GM06990 (cell line): ENCODE results near the gene CAMK4.

Experiments
- DNase-seq: peaks from one replicate; pipeline ENCODE4 v3.0.0-alpha.2; 2011; ENCODE audit not compliant: insufficient read length; ENCODE audit errors: extremely low read depth
- H3K27me3 ChIP-seq: replicated peaks from 2 replicates; pipeline ENCODE4 v1.6.0; 2011; ENCODE audit warnings: low read length; ENCODE audit not compliant: control insufficient read depth, insufficient read depth
- H3K36me3 ChIP-seq: 2 replicates; pipeline ENCODE4 v1.5.1; 2011; ENCODE audit warnings: low read length; ENCODE audit not compliant: control insufficient read depth, insufficient read depth
- H3K4me3 ChIP-seq: replicated peaks from 2 replicates; pipeline ENCODE4 v1.5.1; 2011; ENCODE audit warnings: low read depth, mild to moderate bottlenecking, control low read depth, low read length
- TF ChIP-seq, protein P1 (sequence below): IDR thresholded peaks from 2 replicates; pipeline ENCODE4 v1.5.1; 2011; ENCODE audit warnings: low read length, control low read depth, mild to moderate bottlenecking, inconsistent platforms; ENCODE audit not compliant: insufficient read depth, poor library complexity, severe bottlenecking

The CAMK4 gene

DNA sequence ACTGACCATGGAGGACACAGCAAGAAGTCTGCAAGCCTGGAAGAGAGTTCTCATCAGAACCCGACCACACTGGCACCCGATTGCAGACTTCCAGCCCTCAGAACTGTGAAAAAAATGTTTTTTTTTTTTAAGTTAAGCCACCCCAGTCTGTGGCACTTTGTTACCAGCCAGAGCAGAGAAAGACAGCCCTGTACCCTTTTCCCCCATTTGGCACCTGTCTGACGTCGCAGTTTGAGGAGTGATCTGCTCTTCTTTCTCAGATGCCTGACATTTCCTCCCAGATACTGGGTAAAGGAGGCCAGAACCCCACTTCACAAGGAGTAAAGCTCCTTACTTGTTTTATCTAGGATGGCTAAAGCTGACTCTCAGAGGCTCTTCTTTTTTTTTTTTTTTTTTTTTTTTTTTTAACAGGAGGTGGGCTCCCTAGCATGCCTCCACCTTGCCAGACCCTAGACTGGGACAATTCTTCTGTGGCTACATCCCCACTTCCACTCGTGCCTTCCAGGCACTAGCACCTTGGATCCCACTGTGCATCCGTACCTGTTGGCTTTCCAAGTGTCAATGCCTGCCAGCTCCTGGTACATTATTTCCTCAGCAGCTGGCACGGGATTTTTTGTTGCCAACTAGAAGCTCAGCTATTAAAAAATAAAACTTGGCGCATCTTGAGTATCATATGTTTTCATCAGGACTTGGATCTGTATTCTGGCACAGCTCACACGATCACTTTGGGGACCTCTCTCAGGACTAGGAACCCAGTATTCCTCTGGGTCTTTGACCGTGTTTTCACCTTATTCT, 14.4 kb downstream of the CAMK4 start:
- DNase-seq: no peak
- H3K4me3 ChIP-seq: no peak overlapping the region
- no peaks in the 10 kb centered on the region for H3K27me3 ChIP-seq
- H3K36me3 ChIP-seq: no peaks in the 10 kb centered on the region; the same call in 1 of the 2 replicates
- TF ChIP-seq, protein P1, sequence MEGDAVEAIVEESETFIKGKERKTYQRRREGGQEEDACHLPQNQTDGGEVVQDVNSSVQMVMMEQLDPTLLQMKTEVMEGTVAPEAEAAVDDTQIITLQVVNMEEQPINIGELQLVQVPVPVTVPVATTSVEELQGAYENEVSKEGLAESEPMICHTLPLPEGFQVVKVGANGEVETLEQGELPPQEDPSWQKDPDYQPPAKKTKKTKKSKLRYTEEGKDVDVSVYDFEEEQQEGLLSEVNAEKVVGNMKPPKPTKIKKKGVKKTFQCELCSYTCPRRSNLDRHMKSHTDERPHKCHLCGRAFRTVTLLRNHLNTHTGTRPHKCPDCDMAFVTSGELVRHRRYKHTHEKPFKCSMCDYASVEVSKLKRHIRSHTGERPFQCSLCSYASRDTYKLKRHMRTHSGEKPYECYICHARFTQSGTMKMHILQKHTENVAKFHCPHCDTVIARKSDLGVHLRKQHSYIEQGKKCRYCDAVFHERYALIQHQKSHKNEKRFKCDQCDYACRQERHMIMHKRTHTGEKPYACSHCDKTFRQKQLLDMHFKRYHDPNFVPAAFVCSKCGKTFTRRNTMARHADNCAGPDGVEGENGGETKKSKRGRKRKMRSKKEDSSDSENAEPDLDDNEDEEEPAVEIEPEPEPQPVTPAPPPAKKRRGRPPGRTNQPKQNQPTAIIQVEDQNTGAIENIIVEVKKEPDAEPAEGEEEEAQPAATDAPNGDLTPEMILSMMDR: no peak

DNA sequence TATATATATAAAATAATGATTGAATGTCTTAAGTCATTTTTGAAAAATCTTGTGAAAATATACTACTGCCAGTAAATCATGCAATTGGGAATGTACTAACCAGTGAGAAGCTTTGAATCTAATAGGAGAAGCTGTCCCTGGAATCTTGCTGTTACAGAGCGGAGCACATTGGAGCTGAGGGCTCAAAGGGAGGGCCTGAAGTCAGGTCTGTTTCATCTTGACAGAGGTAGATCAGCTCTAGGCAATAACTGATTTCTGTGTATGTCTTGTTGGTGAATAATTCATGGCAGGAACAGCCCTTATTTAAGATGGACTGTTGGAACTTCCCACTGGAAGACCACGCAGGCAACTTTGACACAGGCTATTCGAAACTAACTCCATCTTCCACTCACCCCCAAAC, 17.5 kb downstream of the CAMK4 start:
- no peak for DNase-seq
- H3K27me3 ChIP-seq: no peaks in the 10 kb centered on the region
- H3K4me3 ChIP-seq: no peak overlapping the region
- TF ChIP-seq, protein P1: no peak
- no peaks in the 10 kb centered on the region for H3K36me3 ChIP-seq

DNA sequence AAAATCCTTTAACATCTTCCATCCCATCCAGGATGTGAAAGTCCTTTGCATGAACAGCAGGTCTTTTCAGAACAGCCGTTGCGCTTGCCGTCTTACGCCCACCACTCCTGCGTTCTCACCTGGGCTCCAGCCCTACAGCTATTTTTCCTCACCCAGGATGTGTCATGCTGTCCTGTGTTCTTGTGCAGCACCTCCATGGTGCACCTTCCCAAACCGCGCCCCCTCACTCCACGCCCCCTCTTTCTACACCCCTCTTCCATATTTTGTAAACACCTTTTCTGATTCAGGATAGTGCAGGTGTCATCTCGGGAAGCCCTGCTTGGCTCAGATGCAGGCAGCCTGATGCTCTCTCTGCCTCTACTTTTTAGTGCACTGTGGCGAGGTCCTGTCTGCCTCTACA, 18.4 kb downstream of the CAMK4 start:
- TF ChIP-seq, protein P1: no peak
- no peak for DNase-seq
- H3K36me3 ChIP-seq: no peaks in the 10 kb centered on the region
- no peak overlapping the region for H3K4me3 ChIP-seq
- no peaks in the 10 kb centered on the region for H3K27me3 ChIP-seq

DNA sequence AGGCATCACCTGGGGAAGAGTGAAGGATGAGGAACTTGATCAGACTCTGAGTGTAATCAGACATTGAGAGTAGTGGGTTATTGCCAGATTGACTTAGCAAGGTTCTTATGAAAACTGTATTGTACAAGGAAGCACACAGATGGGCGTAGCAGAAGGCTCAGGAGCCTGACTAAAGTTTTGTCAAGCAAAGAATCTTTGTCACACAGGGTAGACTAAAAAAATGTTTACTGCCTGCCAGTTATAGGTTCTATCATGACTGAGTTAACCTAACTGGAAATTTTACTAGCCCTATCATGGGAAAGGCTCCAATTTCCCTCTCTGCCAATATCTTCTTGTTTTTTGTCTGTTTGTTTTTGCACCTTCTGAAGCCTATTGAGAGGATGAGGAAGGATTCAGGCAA, 19.1 kb downstream of the CAMK4 start:
- DNase-seq: no peak
- TF ChIP-seq, protein P1: no peak
- H3K27me3 ChIP-seq: no peaks in the 10 kb centered on the region
- H3K36me3 ChIP-seq: no peaks in the 10 kb centered on the region
- no peak overlapping the region for H3K4me3 ChIP-seq

DNA sequence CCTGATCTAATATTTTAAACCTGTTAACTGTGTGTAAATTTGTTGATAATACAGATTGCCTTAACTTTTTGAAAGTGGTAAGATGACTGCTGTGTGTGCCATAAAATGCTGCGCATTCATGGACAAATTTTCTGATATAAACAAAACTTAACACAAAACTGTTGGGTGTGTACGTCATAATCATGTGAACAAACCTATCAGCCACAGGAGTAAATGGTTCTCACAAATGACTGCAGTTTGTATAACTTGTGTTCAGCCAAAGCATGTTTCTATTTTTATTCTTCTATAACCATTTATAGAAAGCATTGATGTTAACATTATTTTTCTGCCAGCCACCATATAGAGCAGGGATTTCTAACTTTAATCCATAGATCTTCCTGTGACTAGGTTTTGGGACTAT, 21.5 kb downstream of the CAMK4 start:
- Histone ChIP-seq H3K4me3 (no peak overlapping the region), H3K36me3 (no peaks in the 10 kb centered on the region), H3K27me3 (no peaks in the 10 kb centered on the region)
- TF ChIP-seq, protein P1: no peak
- DNase-seq: no peak
